RWPE1 (cell line): ENCODE measurements around the gene TCEA2.

ENCODE experiments used
- CTCF ChIA-PET: fragments of 350-600 bp; sonication (Branson Sonifier 250); formaldehyde crosslinking; extraction: SDS; loops from one replicate; lab custom pipeline; 2021; lab: Yijun Ruan, JAX
- POLR2A ChIA-PET: fragments of 400-600 bp; formaldehyde crosslinking; extraction: SDS; loops from one replicate; lab custom pipeline; 2020; ENCODE audit warnings: antibody characterized with exemption; ENCODE audit not compliant: low non-redundant PET; lab: Yijun Ruan, JAX
- DNase-seq: peaks from one replicate; pipeline ENCODE4 v3.0.0; 2012; ENCODE audit warnings: low spot score
- H3K27ac ChIP-seq: fragments of 450-650 bp; 2 replicates; pipeline ENCODE4 v1.5.1; 2017
- CTCF ChIP-seq: fragments of 450-650 bp; conservative IDR thresholded peaks from 2 replicates; pipeline ENCODE4 v1.5.1; 2017; ENCODE audit warnings: low read depth, mild to moderate bottlenecking

TCEA2 gene

DNA sequence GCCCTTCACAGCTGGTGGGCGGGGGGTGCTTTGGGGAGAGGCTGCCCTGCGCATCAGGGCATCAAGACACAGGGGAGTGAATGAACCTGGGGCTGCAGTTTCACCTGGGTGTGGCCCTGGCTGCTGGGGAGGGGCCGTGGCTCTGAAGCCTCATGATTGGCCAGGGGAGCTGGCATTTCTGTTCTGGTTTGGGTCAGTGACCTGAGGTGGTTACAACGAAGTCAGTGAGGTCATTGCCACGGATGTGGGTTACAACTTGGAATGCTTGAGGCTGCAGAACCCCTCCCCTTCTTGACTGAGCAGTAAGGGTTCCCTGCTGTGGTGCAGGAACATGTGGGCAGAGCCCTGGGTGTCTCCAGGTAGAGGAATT is 3.0 kb downstream of the TCEA2 start:
- ChIA-PET CTCF (interaction anchor here (0.8 to 1.5 kb wide), 4 partner anchors 9 to 85 kb away, joined by 3 to 5 read pairs (median 4); partner anchors contain the start of gene LKAAEAR1), POLR2A (interaction anchor here (0.6 to 0.8 kb wide), 3 partner anchors 11 to 161 kb away, joined by 3 read pairs; no protein-coding TSS in a partner anchor)
- TF ChIP-seq CTCF: no peak
- peak overlapping the region; percentile 83 for H3K27ac ChIP-seq
- peak; percentile 85 for DNase-seq

- no peak for DNase-seq
- TF ChIP-seq CTCF: no peak
- H3K27ac ChIP-seq: peak overlapping the region; percentile 83
- POLR2A ChIA-PET: interaction anchor here (0.7 to 1.1 kb wide), 2 partner anchors 29 to 40 kb away, joined by 3 to 4 read pairs; no protein-coding TSS in a partner anchor
- CTCF ChIA-PET: interaction anchor here (0.7 kb wide), 2 partner anchors 48 to 1095 kb away, joined by 3 read pairs; no protein-coding TSS in a partner anchor
Measured at GRCh38 chr20:64067005-64067632, 4.1 kb downstream of the TCEA2 start.

DNA sequence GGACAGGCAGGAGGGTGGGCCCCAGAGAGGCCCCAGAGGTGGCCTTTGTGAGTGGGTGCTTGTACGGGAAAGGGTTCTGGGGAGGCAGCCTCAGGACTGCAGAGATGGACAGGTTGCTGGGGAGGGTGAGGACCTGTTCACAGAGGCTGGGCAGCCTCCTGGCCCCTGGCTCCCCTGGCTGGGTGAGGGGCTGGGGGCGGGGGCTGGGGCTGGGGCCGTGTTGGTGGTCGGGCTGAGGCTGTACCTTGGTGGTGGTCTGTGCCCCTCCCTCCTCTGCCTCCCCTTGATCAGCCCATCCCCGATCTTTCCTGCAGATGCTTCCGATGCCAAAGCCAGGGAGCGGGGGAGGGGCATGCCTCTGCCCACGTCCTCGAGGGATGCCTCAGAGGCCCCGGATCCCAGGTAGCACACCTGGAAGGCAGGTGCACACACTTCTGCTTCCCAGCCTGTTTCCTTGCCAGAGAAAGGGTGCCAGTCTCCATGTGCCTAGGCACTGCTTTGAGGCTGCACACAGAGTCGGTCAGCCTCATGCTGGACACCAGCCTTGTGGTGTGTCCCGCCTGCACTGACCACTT is 4.8 kb downstream of the TCEA2 start:
- peak overlapping the region; percentile 83 for H3K27ac ChIP-seq
- DNase-seq: no peak
- CTCF ChIA-PET: interaction anchor here (0.7 to 2.8 kb wide), 3 partner anchors 16 to 48 kb away, joined by 3 to 28 read pairs (median 5); partner anchors contain the start of gene LKAAEAR1
- no peak for TF ChIP-seq CTCF
- POLR2A ChIA-PET: interaction anchor here (1.2 kb wide), 1 partner anchor 10 kb away, joined by 3 read pairs; no protein-coding TSS in a partner anchor

GRCh38 chr20:64068386-64069208 is 5.6 kb downstream of the TCEA2 start:
- no peak for DNase-seq
- ChIA-PET CTCF (interaction anchor here (0.6 to 2.8 kb wide), 11 partner anchors 11 to 632 kb away, joined by 3 to 38 read pairs (median 5); partner anchors contain the start of genes LKAAEAR1, OPRL1 and RGS19), POLR2A (interaction anchor here (1.2 kb wide), 1 partner anchor 9 kb away, joined by 3 read pairs; no protein-coding TSS in a partner anchor)
- 0 out of 2 replicates have a peak overlapping the region, but pooled peaks have one; percentile 0 for H3K27ac ChIP-seq
- TF ChIP-seq CTCF: no peak

DNA sequence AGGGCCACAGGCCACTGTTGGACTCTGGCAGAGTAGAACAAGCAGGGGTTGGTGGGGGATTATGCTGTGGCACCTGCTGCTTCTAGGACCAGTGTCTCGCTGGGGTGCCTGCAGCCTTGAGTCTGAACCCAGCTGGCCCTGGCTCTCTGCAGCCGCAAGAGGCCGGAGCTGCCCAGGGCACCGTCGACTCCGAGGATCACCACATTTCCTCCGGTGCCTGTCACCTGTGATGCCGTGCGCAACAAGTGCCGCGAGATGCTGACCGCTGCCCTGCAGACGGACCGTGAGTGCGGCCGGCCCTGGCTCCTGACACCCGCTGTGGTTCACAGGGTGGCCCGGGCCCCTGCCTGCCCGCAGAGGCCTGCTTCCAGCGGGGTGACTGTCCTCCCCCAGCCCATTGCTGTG is 6.2 kb downstream of the TCEA2 start:
- ChIA-PET POLR2A (no interaction called here), CTCF (interaction anchor here (0.6 to 2.8 kb wide), 11 partner anchors 11 to 159 kb away, joined by 3 to 38 read pairs (median 5); partner anchors contain the start of genes LKAAEAR1, OPRL1 and RGS19)
- no peak for DNase-seq
- no peak for TF ChIP-seq CTCF
- 0 out of 2 replicates have a peak overlapping the region, but pooled peaks have one; percentile 0 for H3K27ac ChIP-seq
